Loucy (cell line): Measurements from ENCODE around the gene GRHL3.

Source experiments
- CTCF ChIP-seq: fragments of 200-600 bp; sonication (generic); conservative IDR thresholded peaks from 2 replicates; pipeline ENCODE4 v1.5.1; 2014; ENCODE audit warnings: mild to moderate bottlenecking, antibody characterized with exemption, low read length
- EZH2phosphoT487 ChIP-seq: fragments of 200-600 bp; IDR thresholded peaks from 2 replicates; pipeline ENCODE4 v1.6.1; 2018; ENCODE audit warnings: antibody characterized with exemption, mild to moderate bottlenecking, moderate library complexity, borderline replicate concordance

- TF ChIP-seq CTCF (no peak), EZH2phosphoT487 (no peak)
Measured at GRCh38 chr1:24319312-24319863, at the start of gene GRHL3.
